ENCODE measurements around the gene DES.

GRCh38 chr2:219409619-219410018, 8.6 kb upstream of the DES start:
- TF ChIP-seq POLR2A (IDR thresholded peaks at IDR 0.05; ENCODE audit: low read length), result no peak
- no peak for TF ChIP-seq GATA1 (IDR thresholded peaks at IDR 0.05; ENCODE audit: low read depth, low read length)

Measured in erythroblast (primary cell).